Astrocyte of the spinal cord (primary cell): ENCODE measurements around the gene FTO.
A peak's percentile ranks its signal among the peaks of the same experiment; 100 is the strongest.

Experiments used
- DNase-seq: peaks from one replicate; pipeline ENCODE4 v3.0.0; 2011; ENCODE audit warnings: low read depth, low spot score
- H3K4me3 ChIP-seq: 2 replicates; pipeline ENCODE4 v1.5.1; 2011; ENCODE audit warnings: low read depth, mild to moderate bottlenecking, low read length, moderate library complexity
- in situ Hi-C: cut with HindIII; loops from 2 replicates; pipeline ENCODE4 v1.10.0; 2017; ENCODE audit warnings: low sequenced_read_pairs
- TF ChIP-seq, protein P1 (sequence below): IDR thresholded peaks from 2 replicates; pipeline ENCODE4 v1.5.1; 2012; ENCODE audit warnings: low read depth, mild to moderate bottlenecking, low read length, inconsistent platforms

The FTO gene

DNA sequence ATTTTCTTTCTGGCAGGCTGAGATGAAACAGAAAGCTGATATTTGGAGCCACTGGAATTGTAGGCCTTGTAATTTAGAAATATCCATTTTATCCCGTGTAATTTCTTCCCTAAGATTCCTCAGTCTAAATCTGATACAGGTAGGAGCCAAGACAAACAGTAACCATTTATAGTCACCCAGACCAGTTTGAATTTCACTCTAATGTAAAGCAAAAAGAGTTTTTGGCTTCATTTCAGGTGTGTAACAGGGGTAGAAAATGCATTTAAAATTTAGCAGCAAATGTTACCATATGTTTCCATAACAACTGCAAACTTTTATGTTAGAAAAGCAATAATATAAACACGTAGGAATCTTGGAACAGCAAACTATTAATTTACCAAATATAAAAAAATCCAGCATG is 249.4 kb downstream of the FTO start:
- TF ChIP-seq, protein P1, sequence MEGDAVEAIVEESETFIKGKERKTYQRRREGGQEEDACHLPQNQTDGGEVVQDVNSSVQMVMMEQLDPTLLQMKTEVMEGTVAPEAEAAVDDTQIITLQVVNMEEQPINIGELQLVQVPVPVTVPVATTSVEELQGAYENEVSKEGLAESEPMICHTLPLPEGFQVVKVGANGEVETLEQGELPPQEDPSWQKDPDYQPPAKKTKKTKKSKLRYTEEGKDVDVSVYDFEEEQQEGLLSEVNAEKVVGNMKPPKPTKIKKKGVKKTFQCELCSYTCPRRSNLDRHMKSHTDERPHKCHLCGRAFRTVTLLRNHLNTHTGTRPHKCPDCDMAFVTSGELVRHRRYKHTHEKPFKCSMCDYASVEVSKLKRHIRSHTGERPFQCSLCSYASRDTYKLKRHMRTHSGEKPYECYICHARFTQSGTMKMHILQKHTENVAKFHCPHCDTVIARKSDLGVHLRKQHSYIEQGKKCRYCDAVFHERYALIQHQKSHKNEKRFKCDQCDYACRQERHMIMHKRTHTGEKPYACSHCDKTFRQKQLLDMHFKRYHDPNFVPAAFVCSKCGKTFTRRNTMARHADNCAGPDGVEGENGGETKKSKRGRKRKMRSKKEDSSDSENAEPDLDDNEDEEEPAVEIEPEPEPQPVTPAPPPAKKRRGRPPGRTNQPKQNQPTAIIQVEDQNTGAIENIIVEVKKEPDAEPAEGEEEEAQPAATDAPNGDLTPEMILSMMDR = no peak
- in situ Hi-C loops = no loop called here

DNA sequence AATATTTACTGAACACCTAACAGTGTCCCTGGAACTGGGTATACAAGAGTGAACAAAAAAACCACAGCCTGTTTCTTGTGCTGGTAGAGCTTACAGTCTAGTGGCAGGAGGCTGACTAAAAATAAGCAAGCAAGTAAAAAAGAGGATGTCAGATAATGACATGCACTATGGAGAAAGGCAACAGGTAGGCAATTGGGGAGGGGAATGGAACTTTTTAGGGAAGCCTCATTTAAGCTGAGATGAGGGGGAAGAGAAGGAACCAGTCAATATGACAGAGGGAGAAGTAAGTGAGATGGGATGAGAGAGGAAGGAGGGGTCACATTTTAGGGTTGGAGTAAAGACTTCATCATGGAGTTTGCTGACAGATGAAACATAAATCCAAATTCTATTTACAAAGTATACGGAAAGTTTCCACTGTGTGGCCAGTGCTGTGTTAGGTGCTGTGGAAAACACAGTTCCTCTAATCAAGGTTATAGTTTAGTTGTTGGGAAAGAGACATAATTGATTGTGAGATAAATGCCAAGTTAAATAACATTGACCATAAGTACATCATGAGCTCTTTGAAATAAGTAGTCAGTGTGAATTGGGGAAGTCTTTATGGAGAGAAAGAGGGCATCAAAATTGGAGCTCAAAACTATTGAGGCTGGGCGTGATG is 251.4 kb downstream of the FTO start:
- in situ Hi-C loops = no loop called here
- DNase-seq = no peak
- no peak overlapping the region for H3K4me3 ChIP-seq
- TF ChIP-seq, protein P1 = no peak

More for the DNA sequence above, 249.4 kb downstream of the FTO start:
- no peak overlapping the region for H3K4me3 ChIP-seq
- DNase-seq = no peak

DNA sequence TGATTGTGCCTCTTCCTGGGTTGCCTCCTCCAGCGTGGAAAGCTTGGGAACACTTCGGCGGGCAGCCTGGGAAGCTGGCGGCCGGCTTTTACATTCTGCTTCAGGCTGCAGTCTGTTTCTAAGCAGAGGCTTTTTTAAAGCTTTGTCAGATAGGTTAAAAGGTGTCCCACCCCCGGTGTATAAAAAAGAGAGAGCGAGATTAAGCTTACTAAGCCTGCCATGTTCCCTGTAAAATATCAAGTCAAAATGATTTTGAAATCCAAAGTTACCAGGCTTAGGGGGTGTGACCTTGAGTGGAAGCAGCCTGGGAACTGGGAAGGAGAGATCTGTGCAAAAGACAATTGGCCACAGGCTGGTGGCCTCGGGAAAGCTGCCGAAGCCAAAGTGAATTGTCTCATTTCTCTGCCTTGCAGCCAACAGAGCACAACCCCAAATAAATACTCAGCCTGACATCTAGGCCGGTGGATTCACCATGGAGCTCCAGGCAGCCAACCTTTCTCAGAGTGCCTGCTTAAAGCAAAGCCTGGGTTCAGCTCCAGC is 254.5 kb downstream of the FTO start:
- in situ Hi-C loops = no loop called here
- TF ChIP-seq, protein P1 = no peak
- no peak for DNase-seq
- H3K4me3 ChIP-seq = no peak overlapping the region

- no peak for DNase-seq
- TF ChIP-seq, protein P1 = no peak
- in situ Hi-C loops = no loop called here
- H3K4me3 ChIP-seq = no peak overlapping the region
Observed at GRCh38 chr16:53960050-53960812, 256.3 kb downstream of the FTO start.

- no peak for DNase-seq
- H3K4me3 ChIP-seq = no peak overlapping the region
- TF ChIP-seq, protein P1 = no peak
- in situ Hi-C loops = no loop called here
Observed at GRCh38 chr16:53960954-53961616, 257.1 kb downstream of the FTO start.

DNA sequence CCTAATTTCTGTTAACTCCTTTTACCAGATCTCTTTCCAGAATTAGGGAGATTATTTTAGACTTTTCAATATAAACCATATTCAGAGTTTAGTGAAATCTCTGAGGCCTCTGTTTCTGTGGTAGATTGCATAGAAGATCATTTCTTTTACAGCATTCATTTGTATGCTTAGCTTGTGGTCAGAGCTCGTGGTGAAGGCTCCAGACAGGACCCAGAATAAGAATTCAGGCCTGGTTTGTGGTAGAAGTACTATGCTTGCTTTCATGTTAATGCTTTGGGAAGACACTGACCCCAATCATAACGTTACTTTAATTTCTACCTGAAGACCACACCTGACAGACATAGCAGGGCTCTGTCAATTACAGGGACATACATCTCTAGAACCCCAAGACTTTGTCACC is 258.1 kb downstream of the FTO start:
- H3K4me3 ChIP-seq = no peak overlapping the region
- in situ Hi-C loops = no loop called here
- DNase-seq = peak; percentile 33
- TF ChIP-seq, protein P1 = no peak
